GM18499 (cell line): ENCODE measurements around the gene DCDC2B.
"Not testable (repeated sequence)": the region's sequence is repeated elsewhere in the genome, so short reads cannot be mapped to it uniquely, and the experiment has no call there.

Experiments
- ATAC-seq: cut with Tn5 transposase; IDR thresholded peaks from one replicate; pipeline ENCODE4 v1.9.1; 2021; ENCODE audit warnings: moderate number of reproducible peaks; ENCODE audit not compliant: insufficient read depth, unreplicated experiment

The DCDC2B gene

GRCh38 chr1:32255072-32256071, 46.5 kb downstream of the DCDC2B start:
- ATAC-seq = no peak

- ATAC-seq = no peak
Measured at GRCh38 chr1:32256473-32257226, 47.8 kb downstream of the DCDC2B start.

- no peak for ATAC-seq
Measured at GRCh38 chr1:32257227-32257508, 48.3 kb downstream of the DCDC2B start.

- not testable (repeated sequence) for ATAC-seq
Measured at GRCh38 chr1:32263236-32263593, 54.3 kb downstream of the DCDC2B start.

- ATAC-seq = no peak
Measured at GRCh38 chr1:32263744-32264143, 54.9 kb downstream of the DCDC2B start.
